PC-3 (cell line): ENCODE data around the gene IFI44.

Experiments
- CTCF ChIP-seq: fragments of 300-600 bp; sonication (generic); conservative IDR thresholded peaks from 2 replicates; pipeline ENCODE4 v1.5.1; 2017; ENCODE audit warnings: antibody characterized with exemption, low read depth, mild to moderate bottlenecking, low read length
- EZH2 ChIP-seq: fragments of 300-600 bp; sonication (generic); IDR thresholded peaks from one replicate; pipeline ENCODE4 v1.6.1; 2017; ENCODE audit warnings: antibody characterized with exemption, mild to moderate bottlenecking, low read length; ENCODE audit not compliant: unreplicated experiment

- TF ChIP-seq CTCF (no peak), EZH2 (no peak)
Observed at GRCh38 chr1:78607944-78608343, 41.7 kb upstream of the IFI44 start.
